CD14-positive monocyte (primary cell): Measurements from ENCODE around the gene IL1B. TPM values are rescaled to one million over a fixed set of nuclear protein-coding genes. Genes with fewer than 3 reads are reported as not detected.

Experiments used
- DNase-seq, 3 donors: peaks; one replicate each; pipeline ENCODE4 v3.0.0-alpha.2; 2011 to 2022
- H2AFZ ChIP-seq: 2 replicates; pipeline ENCODE4 v1.6.0; 2012; ENCODE audit warnings: mild to moderate bottlenecking, low read depth, low read length, inconsistent platforms; ENCODE audit not compliant: insufficient read depth, poor library complexity, severe bottlenecking
- H3K27ac ChIP-seq, 2 donors: 1 replicate in 1 of 2; 2 replicates in 1 of 2; pipeline ENCODE4 v1.5.1; 2012 to 2013; ENCODE audit warnings: low read length in 2 of 2, control low read depth in 1 of 2, inconsistent platforms in 1 of 2, low read depth in 1 of 2, mild to moderate bottlenecking in 1 of 2
- H3K27me3 ChIP-seq, 2 donors: one replicate each; pipeline versions ENCODE4 v1.6.0 to v1.6.1; 2011 to 2013; ENCODE audit warnings: low read length in 2 of 2; ENCODE audit not compliant: control insufficient read depth in 2 of 2, insufficient read depth in 2 of 2
- H3K36me3 ChIP-seq, 2 donors: replicated peaks in 1 of 2; 1 replicate in 1 of 2; 2 replicates in 1 of 2; pipeline versions ENCODE4 v1.5.1 to v1.6.1; 2012 to 2013; ENCODE audit warnings: low read length in 2 of 2, control low read depth in 1 of 2, inconsistent platforms in 1 of 2, mild to moderate bottlenecking in 1 of 2; ENCODE audit not compliant: insufficient read depth in 2 of 2, control insufficient read depth in 1 of 2
- H3K4me1 ChIP-seq, 2 donors: 1 replicate in 1 of 2; 2 replicates in 1 of 2; pipeline versions ENCODE4 v1.5.1 to v1.6.1; 2012 to 2013; ENCODE audit warnings: low read length in 2 of 2, control low read depth in 1 of 2, inconsistent platforms in 1 of 2, mild to moderate bottlenecking in 1 of 2, moderate library complexity in 1 of 2; ENCODE audit not compliant: insufficient read depth in 2 of 2, control insufficient read depth in 1 of 2
- H3K4me2 ChIP-seq: replicated peaks from 2 replicates; pipeline ENCODE3; 2012; ENCODE audit warnings: low read length, moderate library complexity, mild to moderate bottlenecking; ENCODE audit not compliant: poor library complexity, severe bottlenecking; ENCODE audit errors: extremely low read depth
- H3K4me3 ChIP-seq, 3 experiments: fragments of 200-600 bp in 1 of 3; sonication (generic) in 1 of 3; replicated peaks in 1 of 3; 1 replicate in 2 of 3; 2 replicates in 1 of 3; pipeline ENCODE4 v1.5.1; 2011 to 2013; ENCODE audit warnings: low read length in 3 of 3, mild to moderate bottlenecking in 3 of 3, control low read depth in 2 of 3, low read depth in 2 of 3, inconsistent platforms in 1 of 3, moderate library complexity in 1 of 3
- H3K79me2 ChIP-seq: 2 replicates; pipeline ENCODE4 v1.6.0; 2012; ENCODE audit warnings: mild to moderate bottlenecking, control low read depth, inconsistent platforms, low read length, moderate library complexity; ENCODE audit not compliant: insufficient read depth
- H3K9ac ChIP-seq: 2 replicates; pipeline ENCODE4 v1.6.0; 2017; ENCODE audit warnings: low read length, mild to moderate bottlenecking; ENCODE audit not compliant: insufficient read depth, poor library complexity, severe bottlenecking
- H3K9me3 ChIP-seq, 2 donors: replicated peaks in 1 of 2; 1 replicate in 1 of 2; 2 replicates in 1 of 2; pipeline versions ENCODE4 v1.5.1 to v1.6.1; 2012 to 2013; ENCODE audit warnings: low read length in 2 of 2, control low read depth in 1 of 2; ENCODE audit not compliant: control insufficient read depth in 1 of 2, insufficient read depth in 1 of 2
- H4K20me1 ChIP-seq: 2 replicates; pipeline ENCODE4 v1.6.0; 2012; ENCODE audit warnings: mild to moderate bottlenecking, low read length, control low read depth, moderate library complexity; ENCODE audit not compliant: insufficient read depth
- H3K27ac Mint-ChIP-seq, 7 donors: one replicate each; pipeline ENCODE4 v1.8.0; 2020; ENCODE audit warnings: mild to moderate bottlenecking in 7 of 7, mixed read lengths in 7 of 7, moderate library complexity in 6 of 7, inconsistent platforms in 2 of 7
- H3K27me3 Mint-ChIP-seq, 3 donors: one replicate each; pipeline ENCODE4 v1.8.0; 2021 to 2022; ENCODE audit warnings: low read depth in 3 of 3, mild to moderate bottlenecking in 3 of 3, mixed read lengths in 3 of 3, moderate library complexity in 3 of 3, inconsistent platforms in 1 of 3
- H3K36me3 Mint-ChIP-seq, 2 donors: one replicate each; pipeline ENCODE4 v1.8.0; 2020; ENCODE audit warnings: mixed read lengths in 2 of 2, inconsistent platforms in 1 of 2, mild to moderate bottlenecking in 1 of 2
- H3K4me1 Mint-ChIP-seq: one replicate; pipeline ENCODE4 v1.8.0; 2020; ENCODE audit warnings: mild to moderate bottlenecking, mixed read lengths
- H3K4me3 Mint-ChIP-seq, 2 donors: one replicate each; pipeline ENCODE4 v1.8.0; 2020; ENCODE audit warnings: mild to moderate bottlenecking in 2 of 2, mixed read lengths in 2 of 2, moderate library complexity in 1 of 2
- H3K9me3 Mint-ChIP-seq, 7 donors: one replicate each; pipeline ENCODE4 v1.8.0; 2020 to 2022; ENCODE audit warnings: mixed read lengths in 7 of 7, mild to moderate bottlenecking in 6 of 7, moderate library complexity in 6 of 7, inconsistent platforms in 2 of 7
- WGBS: methylation state at CpG from one replicate; pipeline ENCODE4 v1.1.5; 2013; ENCODE audit warnings: missing lambda C conversion rate; ENCODE audit not compliant: insufficient coverage; 5-methylcytosine and 5-hydroxymethylcytosine counted together
- intact Hi-C, 2 donors: fragments of 100-400 bp; cut with micrococcal nuclease; formaldehyde crosslinking; loops; one replicate each; pipeline versions ENCODE4 v1.15.0 to v1.15.1; 2023
- polyA plus RNA-seq, 3 donors: library from polyadenylated mRNA; depleted of rRNA in 1 of 3; unstranded in 2 of 3; stranded (reverse) in 1 of 3; fragments of 300-500 nt in 2 of 3; fragments of >200 nt in 1 of 3; fragmentation: Illumina TruSeq in 2 of 3; gene quantifications; 1 replicate in 2 of 3; 2 replicates in 1 of 3; pipeline ENCODE4 v1.2.3, GENCODE V29; 2012 to 2021
- TF ChIP-seq, protein P1 (sequence below): fragments of 200-600 bp; IDR thresholded peaks from one replicate; pipeline ENCODE4 v1.8.0; 2022; ENCODE audit warnings: antibody characterized with exemption, mild to moderate bottlenecking

The IL1B gene
- polyA plus RNA-seq, 3 donors: 65.1 to 1,419 (median 114) TPM

DNA sequence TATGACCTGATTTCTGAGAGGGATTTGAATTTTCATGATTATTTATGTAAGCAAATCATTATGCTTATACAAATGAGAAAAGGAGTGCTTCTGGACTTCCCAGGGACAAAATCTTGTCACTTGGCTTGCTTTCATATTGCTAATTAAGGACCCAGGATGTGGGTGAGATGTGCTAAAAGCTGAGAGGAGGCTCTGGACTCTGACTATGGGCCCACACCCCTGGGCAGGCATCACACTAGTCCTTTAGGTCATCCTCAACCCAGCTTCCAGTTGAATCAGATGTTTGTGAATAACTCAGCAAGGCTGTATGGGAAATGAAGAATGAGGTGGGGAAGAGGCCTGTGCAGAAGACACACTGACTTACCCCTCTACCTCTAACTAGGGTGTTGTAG lies 11.9 kb downstream of the IL1B start:
- no peaks in the 10 kb centered on the region for H3K4me1 ChIP-seq
- peaks cover under 1 to 3% of the 10 kb centered on the region in 2 donors for H3K36me3 ChIP-seq
- peak overlapping the region in 1 of 7 donors; percentile 5 for H3K27ac Mint-ChIP-seq
- H3K9me3 ChIP-seq: no peaks in the 10 kb centered on the region
- peaks cover 0 to 4% (median 0%) of the 10 kb centered on the region in 3 donors for H3K27me3 Mint-ChIP-seq
- TF ChIP-seq, protein P1, sequence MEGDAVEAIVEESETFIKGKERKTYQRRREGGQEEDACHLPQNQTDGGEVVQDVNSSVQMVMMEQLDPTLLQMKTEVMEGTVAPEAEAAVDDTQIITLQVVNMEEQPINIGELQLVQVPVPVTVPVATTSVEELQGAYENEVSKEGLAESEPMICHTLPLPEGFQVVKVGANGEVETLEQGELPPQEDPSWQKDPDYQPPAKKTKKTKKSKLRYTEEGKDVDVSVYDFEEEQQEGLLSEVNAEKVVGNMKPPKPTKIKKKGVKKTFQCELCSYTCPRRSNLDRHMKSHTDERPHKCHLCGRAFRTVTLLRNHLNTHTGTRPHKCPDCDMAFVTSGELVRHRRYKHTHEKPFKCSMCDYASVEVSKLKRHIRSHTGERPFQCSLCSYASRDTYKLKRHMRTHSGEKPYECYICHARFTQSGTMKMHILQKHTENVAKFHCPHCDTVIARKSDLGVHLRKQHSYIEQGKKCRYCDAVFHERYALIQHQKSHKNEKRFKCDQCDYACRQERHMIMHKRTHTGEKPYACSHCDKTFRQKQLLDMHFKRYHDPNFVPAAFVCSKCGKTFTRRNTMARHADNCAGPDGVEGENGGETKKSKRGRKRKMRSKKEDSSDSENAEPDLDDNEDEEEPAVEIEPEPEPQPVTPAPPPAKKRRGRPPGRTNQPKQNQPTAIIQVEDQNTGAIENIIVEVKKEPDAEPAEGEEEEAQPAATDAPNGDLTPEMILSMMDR: no peak
- H3K4me2 ChIP-seq: no peak overlapping the region
- intact Hi-C loops: no loop called here
- H3K4me3 ChIP-seq: no peak overlapping the region
- H3K27me3 ChIP-seq: no peaks in the 10 kb centered on the region
- H3K27ac ChIP-seq: no peak overlapping the region
- H3K4me1 Mint-ChIP-seq: peaks cover 14% of the 10 kb centered on the region
- H3K9ac ChIP-seq: no peak overlapping the region
- no peak overlapping the region for H3K4me3 Mint-ChIP-seq
- H3K79me2 ChIP-seq: no peaks in the 10 kb centered on the region
- peaks cover 0 to 2% (median 0%) of the 10 kb centered on the region in 7 donors for H3K9me3 Mint-ChIP-seq
- peaks cover 6% of the 10 kb centered on the region for H4K20me1 ChIP-seq
- peaks cover 4 to 8% of the 10 kb centered on the region in 2 donors for H3K36me3 Mint-ChIP-seq
- H2AFZ ChIP-seq: no peak overlapping the region
- no peak for DNase-seq

DNA sequence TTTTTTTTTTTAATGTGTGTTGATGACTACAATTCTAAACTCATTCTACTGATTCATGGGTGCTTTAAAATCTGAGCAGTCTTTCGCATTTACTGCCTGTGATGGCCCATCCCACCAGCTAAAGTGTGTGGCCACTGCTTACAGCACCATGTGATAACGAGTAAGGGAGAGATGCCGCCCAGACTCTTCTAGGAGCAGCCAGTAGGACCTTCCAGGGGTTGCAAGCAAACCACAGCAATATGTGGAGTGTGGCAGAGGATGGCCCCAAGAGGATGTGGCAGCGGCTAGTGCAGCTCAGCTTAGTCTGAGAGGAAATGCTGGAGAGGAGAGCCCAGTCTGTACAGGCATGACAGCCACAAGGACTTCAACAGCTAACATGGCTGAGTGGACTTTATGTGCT lies 14.9 kb downstream of the IL1B start:
- no peaks in the 10 kb centered on the region for H3K79me2 ChIP-seq
- Mint-ChIP-seq H3K36me3 (peaks cover 0 to 2% of the 10 kb centered on the region in 2 donors), H3K27me3 (peaks cover 0 to 4% (median 0%) of the 10 kb centered on the region in 3 donors), H3K9me3 (peaks cover 0 to 2% (median 0%) of the 10 kb centered on the region in 7 donors), H3K27ac (peak overlapping the region in 2 of 7 donors; percentile 14 to 57), H3K4me1 (peaks cover 14% of the 10 kb centered on the region), H3K4me3 (no peak overlapping the region)
- H3K36me3 ChIP-seq: no peaks in the 10 kb centered on the region
- WGBS: 25% methylated on average over 3 of the region's 4 CpGs
- no peaks in the 10 kb centered on the region for H3K9me3 ChIP-seq
- H3K4me1 ChIP-seq: no peaks in the 10 kb centered on the region
- no peak overlapping the region for H3K9ac ChIP-seq
- intact Hi-C loops: no loop called here
- H4K20me1 ChIP-seq: no peaks in the 10 kb centered on the region
- H3K27ac ChIP-seq: no peak overlapping the region
- no peaks in the 10 kb centered on the region for H3K27me3 ChIP-seq
- no peak overlapping the region for H3K4me2 ChIP-seq
- DNase-seq: peak in 1 of 3 donors; percentile 59
- no peak overlapping the region for H3K4me3 ChIP-seq
- no peak overlapping the region for H2AFZ ChIP-seq
- TF ChIP-seq, protein P1: no peak
